Neural cell (in vitro differentiated cells): Measurements from ENCODE around the gene SFTPA2. TPM values are rescaled to one million over a fixed set of nuclear protein-coding genes. Genes with fewer than 3 reads are reported as not detected.

Experiments used
- H2AFZ ChIP-seq: fragments of 200-600, 300-800 bp; sonication (generic), shearing (Covaris generic); 2 replicates; pipeline ENCODE4 v1.6.0; 2014; ENCODE audit warnings: low read depth, mild to moderate bottlenecking, antibody characterized with exemption, low read length, moderate library complexity
- H3F3A ChIP-seq: fragments of 200-600 bp; shearing (Covaris generic); 2 replicates; pipeline ENCODE4 v1.6.1; 2016; ENCODE audit warnings: mild to moderate bottlenecking, moderate library complexity, mixed read lengths, antibody characterized with exemption, low read length; ENCODE audit not compliant: insufficient read depth, poor library complexity, severe bottlenecking
- H3K27ac ChIP-seq: fragments of 200-600, 300-800 bp; sonication (generic), shearing (Covaris generic); 2 replicates; pipeline ENCODE4 v1.5.1; 2014; ENCODE audit warnings: mild to moderate bottlenecking, low read length, moderate library complexity
- H3K27me3 ChIP-seq: fragments of 300-800, 200-600 bp; sonication (generic), shearing (Covaris generic); 2 replicates; pipeline ENCODE4 v1.6.0; 2014; ENCODE audit warnings: mild to moderate bottlenecking, low read depth, low read length, moderate library complexity; ENCODE audit not compliant: insufficient read depth
- H3K36me3 ChIP-seq: fragments of 300-800, 200-600 bp; sonication (generic), shearing (Covaris generic); 2 replicates; pipeline ENCODE4 v1.5.1; 2014; ENCODE audit warnings: mild to moderate bottlenecking, antibody characterized with exemption, low read length, moderate library complexity; ENCODE audit not compliant: insufficient read depth
- H3K4me2 ChIP-seq: fragments of 300-800, 200-600 bp; sonication (generic), shearing (Covaris generic); 2 replicates; pipeline ENCODE4 v1.6.0; 2014; ENCODE audit warnings: mild to moderate bottlenecking, low read length
- H3K4me3 ChIP-seq: fragments of 300-800, 200-600 bp; sonication (generic), shearing (Covaris generic); 2 replicates; pipeline ENCODE4 v1.5.1; 2014; ENCODE audit warnings: mild to moderate bottlenecking, low read length, moderate library complexity
- H3K79me2 ChIP-seq: fragments of 200-600 bp; shearing (Covaris generic); replicated peaks from 2 replicates; pipeline ENCODE4 v1.6.0; 2014; ENCODE audit warnings: mild to moderate bottlenecking, low read length, moderate library complexity; ENCODE audit not compliant: insufficient read depth
- H3K9ac ChIP-seq: fragments of 300-800, 200-600 bp; sonication (generic), shearing (Covaris generic); 2 replicates; pipeline ENCODE4 v1.6.1; 2016; ENCODE audit warnings: mild to moderate bottlenecking, low read length, mixed read lengths
- H3K9me2 ChIP-seq: fragments of 200-600 bp; shearing (Covaris generic); 2 replicates; pipeline ENCODE4 v1.6.1; 2016; ENCODE audit warnings: mild to moderate bottlenecking, low read length, mixed read lengths; ENCODE audit not compliant: insufficient read depth
- H3K9me3 ChIP-seq: fragments of 200-600, 300-800 bp; sonication (generic), shearing (Covaris generic); 2 replicates; pipeline ENCODE4 v1.6.1; 2016; ENCODE audit warnings: mild to moderate bottlenecking, mixed run types, low read length, moderate library complexity, mixed read lengths
- H4K20me1 ChIP-seq: fragments of 200-600 bp; shearing (Covaris generic); 2 replicates; pipeline ENCODE4 v1.6.1; 2016; ENCODE audit warnings: mild to moderate bottlenecking, mixed run types; ENCODE audit not compliant: insufficient read depth
- CTCF ChIP-seq: fragments of 450-650 bp; IDR thresholded peaks from 2 replicates; pipeline ENCODE4 v1.5.1; 2014; ENCODE audit warnings: antibody characterized with exemption, mild to moderate bottlenecking, moderate library complexity; ENCODE audit not compliant: poor library complexity, severe bottlenecking
- EP300 ChIP-seq: fragments of 450-650 bp; conservative IDR thresholded peaks from 2 replicates; pipeline ENCODE4 v1.6.1; 2014; ENCODE audit warnings: antibody characterized with exemption, mild to moderate bottlenecking, moderate library complexity; ENCODE audit not compliant: poor library complexity, severe bottlenecking
- EZH2 ChIP-seq: fragments of 200-600, 300-800 bp; shearing (Covaris generic), sonication (generic); IDR thresholded peaks from 2 replicates; pipeline ENCODE4 v1.6.1; 2014; ENCODE audit warnings: antibody characterized with exemption, low read length, borderline replicate concordance, mild to moderate bottlenecking; ENCODE audit not compliant: insufficient read depth, poor library complexity, severe bottlenecking
- MXI1 ChIP-seq: fragments of 450-650 bp; conservative IDR thresholded peaks from 2 replicates; pipeline ENCODE4 v1.6.1; 2014; ENCODE audit warnings: antibody characterized with exemption, mild to moderate bottlenecking; ENCODE audit not compliant: poor library complexity, severe bottlenecking
- POLR2AphosphoS5 ChIP-seq: IDR thresholded peaks from 2 replicates; pipeline ENCODE4 v1.6.1; 2012
- RAD21 ChIP-seq: fragments of 450-650 bp; conservative IDR thresholded peaks from 2 replicates; pipeline ENCODE4 v1.6.1; 2014; ENCODE audit warnings: antibody characterized with exemption, mild to moderate bottlenecking, moderate library complexity
- REST ChIP-seq: IDR thresholded peaks from 2 replicates; pipeline ENCODE4 v1.6.1; 2012; ENCODE audit warnings: borderline replicate concordance
- SMC3 ChIP-seq: fragments of 450-650 bp; conservative IDR thresholded peaks from 2 replicates; pipeline ENCODE4 v1.6.1; 2014; ENCODE audit warnings: antibody characterized with exemption, mild to moderate bottlenecking, moderate library complexity; ENCODE audit not compliant: poor library complexity
- TAF1 ChIP-seq: IDR thresholded peaks from 2 replicates; pipeline ENCODE4 v1.6.1; 2012; ENCODE audit warnings: low read depth
- polyA plus RNA-seq: library from polyadenylated mRNA; depleted of rRNA; stranded (reverse); fragments of >200 nt; gene quantifications from 2 replicates; pipeline ENCODE4 v1.2.3, GENCODE V29; 2014

Gene SFTPA2
- polyA plus RNA-seq, 1 donor from 2014 or later, result 0.48 TPM

GRCh38 chr10:79605308-79605707 is 45.1 kb upstream of the SFTPA2 start:
- no peaks in the 10 kb centered on the region for H3K9me2 ChIP-seq
- H3K4me2 ChIP-seq, result no peak overlapping the region
- TF ChIP-seq RAD21, result no peak
- TF ChIP-seq POLR2AphosphoS5, result no peak
- no peak for TF ChIP-seq EZH2
- TF ChIP-seq MXI1, result no peak
- TF ChIP-seq EP300, result no peak
- no peak for TF ChIP-seq SMC3
- no peak for TF ChIP-seq TAF1
- no peak for TF ChIP-seq REST
- TF ChIP-seq CTCF, result no peak
- peaks cover 5% of the 10 kb centered on the region for H3K9me3 ChIP-seq
- no peaks in the 10 kb centered on the region for H4K20me1 ChIP-seq
- no peak overlapping the region for H2AFZ ChIP-seq
- H3K36me3 ChIP-seq, result no peaks in the 10 kb centered on the region
- no peaks in the 10 kb centered on the region for H3F3A ChIP-seq
- no peak overlapping the region for H3K9ac ChIP-seq
- H3K27me3 ChIP-seq, result no peaks in the 10 kb centered on the region
- no peaks in the 10 kb centered on the region for H3K79me2 ChIP-seq
- H3K27ac ChIP-seq, result no peak overlapping the region
- no peak overlapping the region for H3K4me3 ChIP-seq

GRCh38 chr10:79604294-79604693 is 44.1 kb upstream of the SFTPA2 start:
- Histone ChIP-seq H4K20me1 (no peaks in the 10 kb centered on the region), H3K4me3 (no peak overlapping the region), H3K9me2 (no peaks in the 10 kb centered on the region), H3K79me2 (no peaks in the 10 kb centered on the region), H3K27me3 (no peaks in the 10 kb centered on the region), H3K9me3 (peaks cover 5% of the 10 kb centered on the region), H3K4me2 (no peak overlapping the region), H3K36me3 (no peaks in the 10 kb centered on the region), H3K27ac (no peak overlapping the region), H3F3A (no peaks in the 10 kb centered on the region), H2AFZ (no peak overlapping the region), H3K9ac (no peak overlapping the region)
- TF ChIP-seq RAD21 (no peak), TAF1 (no peak), MXI1 (no peak), REST (no peak), EZH2 (no peak), POLR2AphosphoS5 (no peak), CTCF (no peak), EP300 (no peak)
